HUDEP-2 (cell line): ENCODE results near the gene MAGEF1.

ENCODE experiments used
- DNase-seq, 76 experiments: peaks; one replicate each; lab custom pipeline; 2025; ENCODE audit not compliant: unreplicated experiment in 76 of 76; lab: John Stamatoyannopoulos, UW

Gene MAGEF1

GRCh38 chr3:184693011-184693975 is 18.6 kb downstream of the MAGEF1 start:
- DNase-seq = no peak

GRCh38 chr3:184691397-184692231 is 20.2 kb downstream of the MAGEF1 start:
- DNase-seq = no peak

GRCh38 chr3:184690192-184690883 is 21.5 kb downstream of the MAGEF1 start:
- DNase-seq = no peak

- DNase-seq = no peak
Measured at GRCh38 chr3:184688882-184689271, 23.0 kb downstream of the MAGEF1 start.

- DNase-seq = no peak
Measured at GRCh38 chr3:184688251-184688881, 23.5 kb downstream of the MAGEF1 start.

GRCh38 chr3:184687363-184688015 is 24.4 kb downstream of the MAGEF1 start:
- DNase-seq = no peak

GRCh38 chr3:184685646-184686045 is 26.2 kb downstream of the MAGEF1 start:
- DNase-seq = no peak

GRCh38 chr3:184685055-184685454 is 26.8 kb downstream of the MAGEF1 start:
- no peak for DNase-seq

GRCh38 chr3:184683900-184684560 is 27.8 kb downstream of the MAGEF1 start:
- no peak for DNase-seq

GRCh38 chr3:184683234-184683633 is 28.6 kb downstream of the MAGEF1 start:
- no peak for DNase-seq

GRCh38 chr3:184682671-184683070 is 29.2 kb downstream of the MAGEF1 start:
- DNase-seq = no peak

- no peak for DNase-seq
Measured at GRCh38 chr3:184680385-184681345, 31.2 kb downstream of the MAGEF1 start.

GRCh38 chr3:184679056-184679816 is 32.6 kb downstream of the MAGEF1 start:
- DNase-seq = no peak

- no peak for DNase-seq
Measured at GRCh38 chr3:184678317-184679055, 33.4 kb downstream of the MAGEF1 start.

- no peak for DNase-seq
Measured at GRCh38 chr3:184677344-184678316, 34.2 kb downstream of the MAGEF1 start.

- DNase-seq = no peak
Measured at GRCh38 chr3:184676927-184677326, 34.9 kb downstream of the MAGEF1 start.
